ENCODE data around the gene HSBP1L1. TPM values are rescaled to one million over a fixed set of nuclear protein-coding genes. Genes with fewer than 3 reads are reported as not detected.

The HSBP1L1 gene
- total and polyA plus RNA-seq, 2 of the 13 experiments (the other 11 are each of a cell fraction or from before 2014, with no cell fraction given), result 22.6 to 45.1 TPM

DNA sequence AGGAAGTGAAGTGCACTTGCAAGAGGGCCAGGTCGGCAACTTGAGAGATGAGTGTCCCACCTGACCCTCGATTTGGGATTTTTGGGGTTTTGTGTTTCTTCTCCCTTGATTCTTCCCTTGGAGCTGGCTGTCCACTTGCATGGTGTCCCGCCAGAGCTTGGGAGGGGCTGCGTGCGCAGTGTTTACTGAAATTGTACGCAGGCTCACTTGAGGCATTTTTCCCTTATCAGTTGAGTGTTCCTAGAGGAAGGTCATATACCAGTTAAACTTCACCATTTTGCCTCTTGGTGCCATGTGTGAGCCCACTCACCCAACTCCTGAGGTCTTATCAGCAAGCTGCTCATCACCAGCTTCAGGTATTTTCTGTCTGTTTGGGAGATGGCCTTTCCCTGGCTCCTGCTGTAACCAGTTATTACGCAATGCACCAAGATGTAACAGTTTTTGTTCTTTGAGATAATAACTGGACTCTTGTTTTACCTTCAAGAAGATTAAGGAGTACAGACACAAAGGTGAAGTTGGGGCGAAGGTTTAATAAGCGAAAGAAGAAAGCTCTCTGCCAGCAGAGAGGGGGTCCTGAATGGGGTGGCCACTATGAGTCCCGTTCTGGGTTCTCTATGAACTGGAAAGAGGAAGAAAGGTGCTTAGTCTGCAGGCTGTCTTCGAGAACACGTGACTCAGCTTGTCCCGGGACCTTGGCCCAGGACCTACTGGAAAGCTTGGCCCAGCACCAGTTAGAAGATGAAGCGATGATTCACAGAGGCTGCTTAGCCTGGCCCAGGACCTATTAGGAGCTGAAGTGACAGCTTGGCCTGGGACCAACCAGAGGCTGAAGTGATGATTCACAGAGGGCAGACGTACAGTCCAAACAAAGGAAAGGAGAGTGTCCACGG lies 45.5 kb downstream of the HSBP1L1 start (continued):
- TF ChIP-seq ZFP37 (CRISPR knock-in tag; IDR thresholded peaks at IDR 0.05; ENCODE audit: borderline replicate concordance) (no peak), PCBP1 (IDR thresholded peaks at IDR 0.05; ENCODE audit: borderline replicate concordance, low read depth, low read length) (no peak), FOSL2 (CRISPR knock-in tag; IDR thresholded peaks at IDR 0.05) (peak; percentile 40), ZNF256 (CRISPR knock-in tag; conservative IDR thresholded peaks at IDR 0.05) (no peak), ZNF30 (CRISPR knock-in tag; IDR thresholded peaks at IDR 0.05) (no peak)

DNA sequence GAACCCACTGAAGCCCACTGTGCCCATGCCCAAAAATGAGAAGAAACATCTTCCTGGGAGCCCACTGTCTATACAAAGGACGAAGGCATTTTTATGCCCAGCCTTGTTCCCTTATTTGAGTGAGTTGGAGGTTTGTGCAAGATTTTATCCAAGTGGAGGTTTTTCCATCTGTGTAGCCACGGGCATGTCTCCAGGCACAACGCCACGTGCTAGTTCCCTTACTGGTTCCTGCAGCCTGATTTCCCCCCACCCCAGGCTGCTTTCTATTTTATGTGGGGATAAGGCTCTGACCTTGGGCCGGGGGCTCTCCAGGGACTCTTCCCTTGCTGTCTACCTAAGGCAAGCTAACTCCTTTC lies 46.1 kb downstream of the HSBP1L1 start:
- Histone ChIP-seq H3K36me3 (replicated peaks in 1 of 2; ENCODE audit: control insufficient read depth in 1 of 2, insufficient read depth in 2 of 2, low read length in 2 of 2) (no peaks in the 10 kb centered on the region), H2AFZ (ENCODE audit: low read length) (no peak overlapping the region), H3K9ac (ENCODE audit: insufficient read depth, low read depth, low read length) (no peak overlapping the region), H3K9me3 (ENCODE audit: low read length) (no peaks in the 10 kb centered on the region), H4K20me1 (ENCODE audit: insufficient read depth, low read length) (no peaks in the 10 kb centered on the region), H3K27ac (ENCODE audit: extremely low read length, insufficient read depth, low read length) (no peak overlapping the region), H3K79me2 (ENCODE audit: insufficient read depth, low read length) (no peaks in the 10 kb centered on the region), H3K4me1 (ENCODE audit: insufficient read depth, low read length) (peaks cover 14% of the 10 kb centered on the region; the same call in 1 of the 2 replicates), H3K27me3 (ENCODE audit: control insufficient read depth in 1 of 2, insufficient read depth in 2 of 2, low read length in 2 of 2) (no peaks in the 10 kb centered on the region; a peak in 1 of 5 replicates), H3K4me2 (ENCODE audit: low read depth, low read length) (no peak overlapping the region), H3K4me3 (replicated peaks in 1 of 3; ENCODE audit: insufficient read depth in 1 of 3, low read depth in 2 of 3, low read length in 3 of 3) (no peak overlapping the region)
- no TSS peak for BruUV-seq (replicated peaks)
- CTCF ChIA-PET (ENCODE audit: low intra/inter-chr PET ratio, low total read pairs), result no interaction called here
- DNase-seq (ENCODE audit: low spot score) (no peak), FAIRE-seq (no peak), ATAC-seq (no peak)
- in situ Hi-C loops (cut with HindIII; ENCODE audit: extremely low pct_ligation_motif_present, low pct_unique_long_range_greater_than_20kb) (no loop called here), intact Hi-C loops (cut with micrococcal nuclease; ENCODE audit: unreplicated experiment) (no loop called here)
- POLR2A ChIA-PET, result interaction anchor here (0.9 kb wide), 1 partner anchor 23 kb away, joined by 4 read pairs; no protein-coding TSS in a partner anchor
- WGBS (ENCODE audit: low lambda C conversion rate), result 83% methylated on average over 5 of the region's 5 CpGs
- TF ChIP-seq SUZ12 (IDR thresholded peaks at IDR 0.05; ENCODE audit: low read depth, low read length), result no peak
- no peak for TF ChIP-seq JUND (CRISPR knock-in tag; IDR thresholded peaks at IDR 0.05)
- TF ChIP-seq CREB1 (IDR thresholded peaks at IDR 0.05), result no peak
- no peak for TF ChIP-seq CREB1 (CRISPR knock-in tag; IDR thresholded peaks at IDR 0.05)
- TF ChIP-seq SNAI1 (CRISPR knock-in tag; IDR thresholded peaks at IDR 0.05; ENCODE audit: borderline replicate concordance), result no peak
- TF ChIP-seq ZNF792 (CRISPR knock-in tag; IDR thresholded peaks at IDR 0.05), result no peak
- no peak for TF ChIP-seq ZNF564 (CRISPR knock-in tag; IDR thresholded peaks at IDR 0.05)
- no peak for TF ChIP-seq RBAK (CRISPR knock-in tag; IDR thresholded peaks at IDR 0.05)
- TF ChIP-seq, protein P1, sequence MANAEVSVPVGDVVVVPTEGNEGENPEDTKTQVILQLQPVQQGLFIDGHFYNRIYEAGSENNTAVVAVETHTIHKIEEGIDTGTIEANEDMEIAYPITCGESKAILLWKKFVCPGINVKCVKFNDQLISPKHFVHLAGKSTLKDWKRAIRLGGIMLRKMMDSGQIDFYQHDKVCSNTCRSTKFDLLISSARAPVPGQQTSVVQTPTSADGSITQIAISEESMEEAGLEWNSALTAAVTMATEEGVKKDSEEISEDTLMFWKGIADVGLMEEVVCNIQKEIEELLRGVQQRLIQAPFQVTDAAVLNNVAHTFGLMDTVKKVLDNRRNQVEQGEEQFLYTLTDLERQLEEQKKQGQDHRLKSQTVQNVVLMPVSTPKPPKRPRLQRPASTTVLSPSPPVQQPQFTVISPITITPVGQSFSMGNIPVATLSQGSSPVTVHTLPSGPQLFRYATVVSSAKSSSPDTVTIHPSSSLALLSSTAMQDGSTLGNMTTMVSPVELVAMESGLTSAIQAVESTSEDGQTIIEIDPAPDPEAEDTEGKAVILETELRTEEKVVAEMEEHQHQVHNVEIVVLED (CRISPR knock-in tag; IDR thresholded peaks at IDR 0.05; ENCODE audit: borderline replicate concordance), result no peak
- TF ChIP-seq, protein P2, sequence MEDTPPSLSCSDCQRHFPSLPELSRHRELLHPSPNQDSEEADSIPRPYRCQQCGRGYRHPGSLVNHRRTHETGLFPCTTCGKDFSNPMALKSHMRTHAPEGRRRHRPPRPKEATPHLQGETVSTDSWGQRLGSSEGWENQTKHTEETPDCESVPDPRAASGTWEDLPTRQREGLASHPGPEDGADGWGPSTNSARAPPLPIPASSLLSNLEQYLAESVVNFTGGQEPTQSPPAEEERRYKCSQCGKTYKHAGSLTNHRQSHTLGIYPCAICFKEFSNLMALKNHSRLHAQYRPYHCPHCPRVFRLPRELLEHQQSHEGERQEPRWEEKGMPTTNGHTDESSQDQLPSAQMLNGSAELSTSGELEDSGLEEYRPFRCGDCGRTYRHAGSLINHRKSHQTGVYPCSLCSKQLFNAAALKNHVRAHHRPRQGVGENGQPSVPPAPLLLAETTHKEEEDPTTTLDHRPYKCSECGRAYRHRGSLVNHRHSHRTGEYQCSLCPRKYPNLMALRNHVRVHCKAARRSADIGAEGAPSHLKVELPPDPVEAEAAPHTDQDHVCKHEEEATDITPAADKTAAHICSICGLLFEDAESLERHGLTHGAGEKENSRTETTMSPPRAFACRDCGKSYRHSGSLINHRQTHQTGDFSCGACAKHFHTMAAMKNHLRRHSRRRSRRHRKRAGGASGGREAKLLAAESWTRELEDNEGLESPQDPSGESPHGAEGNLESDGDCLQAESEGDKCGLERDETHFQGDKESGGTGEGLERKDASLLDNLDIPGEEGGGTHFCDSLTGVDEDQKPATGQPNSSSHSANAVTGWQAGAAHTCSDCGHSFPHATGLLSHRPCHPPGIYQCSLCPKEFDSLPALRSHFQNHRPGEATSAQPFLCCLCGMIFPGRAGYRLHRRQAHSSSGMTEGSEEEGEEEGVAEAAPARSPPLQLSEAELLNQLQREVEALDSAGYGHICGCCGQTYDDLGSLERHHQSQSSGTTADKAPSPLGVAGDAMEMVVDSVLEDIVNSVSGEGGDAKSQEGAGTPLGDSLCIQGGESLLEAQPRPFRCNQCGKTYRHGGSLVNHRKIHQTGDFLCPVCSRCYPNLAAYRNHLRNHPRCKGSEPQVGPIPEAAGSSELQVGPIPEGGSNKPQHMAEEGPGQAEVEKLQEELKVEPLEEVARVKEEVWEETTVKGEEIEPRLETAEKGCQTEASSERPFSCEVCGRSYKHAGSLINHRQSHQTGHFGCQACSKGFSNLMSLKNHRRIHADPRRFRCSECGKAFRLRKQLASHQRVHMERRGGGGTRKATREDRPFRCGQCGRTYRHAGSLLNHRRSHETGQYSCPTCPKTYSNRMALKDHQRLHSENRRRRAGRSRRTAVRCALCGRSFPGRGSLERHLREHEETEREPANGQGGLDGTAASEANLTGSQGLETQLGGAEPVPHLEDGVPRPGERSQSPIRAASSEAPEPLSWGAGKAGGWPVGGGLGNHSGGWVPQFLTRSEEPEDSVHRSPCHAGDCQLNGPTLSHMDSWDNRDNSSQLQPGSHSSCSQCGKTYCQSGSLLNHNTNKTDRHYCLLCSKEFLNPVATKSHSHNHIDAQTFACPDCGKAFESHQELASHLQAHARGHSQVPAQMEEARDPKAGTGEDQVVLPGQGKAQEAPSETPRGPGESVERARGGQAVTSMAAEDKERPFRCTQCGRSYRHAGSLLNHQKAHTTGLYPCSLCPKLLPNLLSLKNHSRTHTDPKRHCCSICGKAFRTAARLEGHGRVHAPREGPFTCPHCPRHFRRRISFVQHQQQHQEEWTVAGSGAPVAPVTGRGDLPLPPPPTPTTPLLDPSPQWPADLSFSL (CRISPR knock-in tag; IDR thresholded peaks at IDR 0.05), result no peak

Data from HepG2 (cell line).